HG03432 (cell line): ENCODE measurements around the gene TNS3.

Experiments used
- ATAC-seq: cut with Tn5 transposase; IDR thresholded peaks from one replicate; pipeline ENCODE4 v1.9.1; 2021; ENCODE audit warnings: mild to moderate bottlenecking, moderate library complexity; ENCODE audit not compliant: unreplicated experiment

Gene TNS3

DNA sequence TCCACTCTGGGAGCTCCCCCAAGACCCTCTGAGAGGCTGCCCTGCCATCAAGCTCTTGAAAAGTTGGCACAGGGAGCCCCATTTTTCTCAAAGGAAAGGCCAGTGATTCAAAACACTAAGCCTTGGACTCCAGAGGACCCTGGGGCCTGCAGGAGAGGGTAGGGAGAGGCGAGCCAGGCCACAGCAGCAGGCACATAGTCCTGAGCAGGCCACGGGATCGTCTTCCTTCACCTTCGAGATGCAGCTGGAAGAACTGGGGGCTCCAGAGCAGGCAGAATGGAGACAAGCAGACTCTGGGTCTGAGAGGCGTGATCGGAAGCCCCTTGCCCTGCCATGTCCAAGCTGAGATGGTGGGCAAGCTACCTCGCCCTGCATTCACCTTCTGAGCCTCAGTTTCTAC lies 13.9 kb downstream of the TNS3 start:
- no peak for ATAC-seq

DNA sequence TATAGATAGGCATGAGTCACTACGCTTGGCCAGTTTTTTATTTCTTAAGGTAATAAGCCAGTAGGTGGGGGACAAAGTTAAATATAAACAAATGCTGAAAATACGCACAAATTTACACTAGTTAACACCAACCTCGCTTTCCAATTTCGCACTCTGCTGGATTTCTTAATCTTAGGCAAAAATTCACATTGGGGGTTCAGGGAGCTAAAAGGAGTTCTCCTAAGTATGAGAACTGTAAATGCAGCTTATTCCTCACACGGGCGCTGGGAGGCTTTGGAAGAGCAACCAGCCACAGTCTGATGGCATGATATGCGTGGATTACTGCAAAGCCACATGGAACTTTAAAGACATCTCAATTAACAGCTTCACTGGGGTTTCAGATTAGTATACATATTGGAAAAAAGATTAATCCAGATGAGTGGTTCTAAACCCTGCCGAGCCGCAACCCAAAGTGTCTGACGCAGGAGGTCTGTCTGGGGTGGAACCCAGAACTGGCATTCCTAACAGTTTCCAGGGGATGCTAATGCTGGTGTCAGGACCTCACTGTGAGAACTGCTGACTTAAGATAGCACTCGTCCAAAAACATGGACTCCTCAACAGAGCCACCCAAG lies 16.2 kb downstream of the TNS3 start:
- ATAC-seq = no peak

DNA sequence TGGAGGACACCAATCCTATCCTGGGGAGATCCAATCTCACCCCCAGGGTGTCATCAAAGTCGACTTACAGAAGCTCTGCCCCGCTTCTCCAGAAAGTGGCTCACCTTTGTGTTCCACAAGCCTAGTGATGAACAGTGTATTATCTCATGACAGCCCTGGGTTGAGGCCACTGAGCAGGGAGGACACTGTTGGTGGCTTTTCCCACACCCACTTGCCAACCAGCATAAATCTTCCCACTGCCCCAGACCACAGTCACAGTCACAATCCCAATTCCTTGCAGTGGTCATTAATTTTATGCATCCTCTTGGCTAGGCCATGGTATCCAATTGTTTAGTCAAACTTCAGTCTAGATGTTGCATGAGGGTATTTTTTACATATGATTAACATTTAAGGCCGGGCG lies 18.4 kb downstream of the TNS3 start:
- ATAC-seq = no peak

DNA sequence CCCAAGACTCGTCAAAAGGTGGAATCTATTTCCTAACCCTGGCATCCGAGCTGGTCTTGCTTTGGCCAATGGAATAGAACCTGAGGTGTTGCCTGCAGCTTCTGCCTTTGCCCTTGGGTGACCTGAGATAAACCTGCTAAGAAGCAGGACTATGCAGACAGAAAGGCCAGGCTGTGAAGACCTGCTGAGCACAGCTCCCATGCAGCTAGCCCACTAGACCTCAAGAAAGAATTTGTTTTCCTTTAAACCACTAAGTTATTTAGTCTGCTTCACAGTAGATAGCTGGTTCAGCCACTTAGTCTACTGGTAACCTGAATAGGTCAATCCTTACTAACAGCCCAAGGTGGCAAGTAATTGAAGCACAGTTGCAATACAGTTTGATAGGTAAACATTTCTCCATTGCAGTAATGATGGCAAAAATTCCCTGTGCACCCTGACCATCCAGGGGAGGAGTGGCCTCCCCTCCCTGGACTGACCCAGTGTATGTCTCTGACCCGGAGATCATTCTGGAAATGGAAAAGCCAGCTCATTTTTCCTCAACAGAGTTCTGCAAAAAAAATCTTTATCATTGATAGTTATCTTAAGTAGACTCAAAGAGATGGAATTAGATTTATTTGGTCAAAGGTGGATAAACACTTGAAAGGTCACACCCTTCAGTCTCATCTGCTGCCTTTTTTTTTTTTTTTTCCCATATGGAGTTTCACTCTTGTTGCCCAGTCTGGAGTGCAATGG lies 20.0 kb downstream of the TNS3 start:
- ATAC-seq = no peak

DNA sequence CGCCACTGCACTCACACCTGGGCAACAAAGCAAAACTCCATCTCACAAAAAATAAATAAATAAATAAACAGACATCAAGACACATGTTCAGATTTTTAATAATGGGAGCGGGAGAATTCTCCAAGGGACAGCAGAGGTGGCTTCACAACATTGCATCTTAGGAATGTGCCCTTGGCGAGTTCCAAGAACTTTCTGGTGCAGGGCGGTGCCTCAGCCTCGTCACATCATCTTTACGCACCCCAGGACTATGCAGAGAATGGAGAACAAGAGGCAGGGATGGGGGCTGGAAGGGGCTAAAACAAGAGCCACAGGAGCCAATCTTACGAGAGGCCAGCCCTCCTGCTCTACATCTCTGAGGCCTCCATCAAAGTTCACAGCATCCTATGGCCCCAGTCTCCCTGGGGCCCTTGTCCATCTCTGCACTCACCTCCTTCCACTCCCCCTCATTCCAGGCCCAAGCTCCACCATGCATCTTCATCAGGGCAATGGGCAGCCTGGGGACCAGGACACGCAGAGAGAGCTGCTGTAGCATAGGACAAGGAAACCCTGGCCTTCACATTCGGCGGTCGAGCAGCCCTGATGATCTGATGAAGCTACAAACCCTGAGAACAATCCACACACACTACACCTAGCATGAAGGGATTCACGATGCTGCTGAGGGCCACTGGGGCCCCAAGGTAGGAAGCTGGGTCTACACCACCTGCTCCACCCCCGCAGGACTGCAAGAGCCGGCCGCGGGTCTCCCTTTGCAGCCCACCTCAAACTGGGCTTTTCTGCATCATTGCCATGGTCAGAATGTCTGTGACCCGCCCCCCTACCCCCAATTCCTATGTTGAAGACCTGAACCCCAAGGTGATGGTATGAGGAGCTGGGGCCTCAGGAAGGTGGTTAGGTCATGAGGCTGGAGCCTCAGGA lies 22.3 kb downstream of the TNS3 start:
- no peak for ATAC-seq

DNA sequence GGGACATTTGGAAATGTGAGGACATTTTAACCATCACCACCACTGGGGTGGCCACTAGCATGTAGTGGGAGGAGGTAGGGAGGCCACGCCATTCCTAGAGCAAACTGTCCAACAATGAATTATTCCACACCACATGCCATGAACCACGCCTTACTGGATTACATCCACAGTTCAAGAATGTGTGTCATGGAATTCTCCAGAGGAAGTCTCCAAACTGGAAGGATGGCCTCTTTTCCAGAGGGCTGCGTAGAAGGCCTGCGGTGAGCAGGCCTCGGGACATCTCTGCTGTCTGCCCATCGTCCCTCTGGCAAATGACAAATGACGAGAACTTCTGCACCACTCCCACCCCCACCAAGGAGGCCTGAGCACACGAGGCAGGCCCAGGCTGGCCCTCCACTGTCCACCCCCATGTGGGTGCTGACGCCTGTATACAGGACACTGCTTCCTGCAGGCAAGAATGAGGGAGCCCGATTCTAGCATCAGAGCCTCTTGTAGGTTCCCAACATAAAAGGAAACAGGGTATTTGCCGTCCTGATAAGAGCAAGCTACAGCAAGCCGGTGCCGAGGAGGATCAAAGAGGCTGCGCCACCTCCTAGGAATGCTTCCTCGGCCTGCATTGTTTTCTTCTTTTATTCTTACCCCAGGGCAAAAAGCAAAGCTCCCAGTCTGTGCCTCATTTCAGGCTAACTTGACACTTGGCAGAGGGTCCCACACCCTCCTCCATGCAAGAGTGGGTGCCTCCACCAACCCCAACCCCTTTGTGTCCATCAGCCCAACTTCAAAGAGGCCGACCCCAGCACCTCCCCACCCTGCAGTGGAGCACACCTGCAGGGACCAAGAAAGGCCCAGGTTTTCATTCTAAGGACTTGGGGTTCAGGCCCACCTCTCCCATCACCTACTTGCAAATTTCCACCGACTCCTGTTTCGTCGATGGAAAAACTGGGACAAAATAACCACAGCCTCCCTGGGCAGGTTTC lies 23.9 kb downstream of the TNS3 start:
- ATAC-seq = no peak

DNA sequence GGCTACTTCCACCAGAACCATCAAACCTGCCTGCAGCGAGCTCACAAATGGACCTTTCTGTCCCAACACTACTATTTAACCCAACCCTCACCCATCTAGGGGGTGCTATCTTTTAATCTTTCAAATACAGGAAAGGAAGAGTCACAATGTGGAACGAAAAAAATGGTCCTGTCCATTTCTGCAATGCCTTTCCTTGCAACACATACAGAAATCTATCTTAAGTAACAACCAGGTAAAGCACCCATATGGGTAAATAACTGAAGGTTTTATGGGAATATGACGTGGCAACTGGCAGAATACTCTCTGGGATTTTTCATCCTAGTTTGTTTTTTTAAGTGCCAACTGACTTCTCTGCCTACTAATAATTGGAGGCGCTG lies 24.6 kb downstream of the TNS3 start:
- ATAC-seq = no peak

DNA sequence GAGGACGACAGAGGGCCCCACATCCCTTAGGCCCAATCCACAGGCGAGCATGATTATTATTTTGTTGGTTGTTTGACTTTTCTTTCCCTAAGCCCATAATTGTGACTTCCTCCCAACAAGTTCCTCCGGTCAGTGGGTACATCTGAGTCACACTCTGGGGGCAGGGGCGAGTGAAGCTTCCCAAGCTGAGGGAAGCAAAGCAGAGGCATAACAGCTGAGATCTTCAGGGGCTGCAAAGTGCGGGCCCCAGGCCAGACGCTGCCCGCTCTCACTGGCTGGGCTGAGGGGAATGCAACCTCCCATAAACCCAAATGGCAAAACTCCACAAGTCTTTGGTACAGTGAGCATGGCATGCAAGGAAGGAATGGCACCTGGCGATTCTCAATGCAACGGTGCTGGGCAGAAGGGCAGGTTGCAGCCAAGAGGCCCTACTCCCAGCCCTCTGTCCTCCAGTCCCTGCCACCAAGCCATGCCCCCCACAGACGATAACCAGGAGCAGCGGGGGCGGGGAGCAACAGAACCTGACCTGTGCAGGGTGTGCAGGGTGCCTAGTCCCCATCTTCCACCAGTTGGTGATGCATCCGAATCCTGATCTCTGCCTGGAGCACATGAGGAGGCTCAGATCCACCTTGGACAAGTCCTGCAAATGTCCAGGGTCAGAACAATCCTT lies 25.3 kb downstream of the TNS3 start:
- ATAC-seq = no peak

DNA sequence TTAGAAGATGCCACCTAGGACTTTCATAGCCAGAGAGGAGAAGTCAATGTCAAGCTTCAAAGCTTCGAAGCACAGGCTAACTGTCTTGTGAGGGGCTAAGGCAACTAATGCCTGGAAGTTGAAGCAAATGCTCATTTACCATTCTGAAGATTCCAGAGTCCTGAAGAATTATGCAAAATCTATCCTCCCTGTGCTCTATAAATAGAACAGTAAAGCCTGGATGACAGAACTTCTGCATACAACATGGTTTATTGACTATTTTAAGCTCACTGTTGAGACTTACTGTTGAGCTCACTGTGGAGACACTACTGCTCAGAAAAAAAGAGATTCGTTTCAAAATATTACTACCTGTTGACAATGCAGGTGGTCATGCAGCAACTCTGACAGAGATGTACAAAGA lies 28.6 kb downstream of the TNS3 start:
- no peak for ATAC-seq

DNA sequence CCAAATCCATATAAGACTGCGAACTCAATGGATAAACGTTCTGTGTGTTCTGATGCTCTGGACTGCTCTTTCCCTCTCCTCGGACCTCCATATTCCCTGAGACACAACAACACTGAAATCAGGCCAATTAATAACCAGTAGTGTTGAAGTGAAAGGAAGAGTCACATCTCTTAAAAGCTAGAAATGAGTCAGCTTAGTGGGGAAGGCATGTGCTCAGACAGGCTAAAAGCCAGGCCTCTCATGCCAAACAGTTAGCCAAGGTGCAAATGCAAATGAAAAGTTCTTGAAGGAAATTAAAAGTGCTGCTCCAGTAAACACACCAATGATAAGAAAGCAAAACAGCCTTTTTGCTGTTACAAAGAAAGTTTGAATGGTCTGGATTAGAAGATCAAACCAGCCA lies 29.3 kb downstream of the TNS3 start:
- peak; percentile 99 for ATAC-seq

DNA sequence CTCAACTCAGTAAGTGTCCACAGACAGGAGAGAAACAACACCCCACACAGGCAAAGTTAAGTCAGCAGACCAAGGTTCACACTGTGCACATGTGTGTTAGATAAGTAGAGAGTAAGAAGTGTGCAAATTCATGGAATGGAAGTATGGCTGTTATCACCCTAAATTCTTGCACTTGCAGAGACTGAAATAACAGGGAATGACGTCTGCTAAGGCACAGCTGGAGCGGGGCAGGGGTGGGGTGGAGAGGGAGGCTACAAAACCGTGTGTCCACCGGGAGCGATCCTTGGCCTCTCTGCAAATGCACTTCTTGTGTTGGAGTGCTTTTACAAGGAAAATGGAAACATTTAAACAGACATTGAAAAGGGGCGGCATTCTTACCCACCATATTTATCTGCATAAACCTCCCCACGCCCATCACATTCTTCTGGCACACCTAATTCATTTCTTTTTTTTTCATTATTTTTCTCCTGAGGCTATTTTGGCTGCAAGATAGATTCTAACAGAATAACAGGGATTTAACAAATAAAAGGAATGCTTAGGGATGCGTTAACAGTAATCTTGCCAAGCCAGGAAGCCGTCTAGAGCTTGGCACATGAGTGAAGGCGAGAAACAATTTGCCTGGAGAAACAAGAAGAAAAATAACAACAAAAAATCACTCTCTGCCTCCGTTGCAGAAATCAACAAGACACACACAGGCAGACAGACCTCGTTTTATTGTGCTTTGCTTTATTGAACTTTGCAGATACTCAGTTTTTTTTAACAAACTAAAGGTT lies 30.1 kb downstream of the TNS3 start:
- no peak for ATAC-seq

DNA sequence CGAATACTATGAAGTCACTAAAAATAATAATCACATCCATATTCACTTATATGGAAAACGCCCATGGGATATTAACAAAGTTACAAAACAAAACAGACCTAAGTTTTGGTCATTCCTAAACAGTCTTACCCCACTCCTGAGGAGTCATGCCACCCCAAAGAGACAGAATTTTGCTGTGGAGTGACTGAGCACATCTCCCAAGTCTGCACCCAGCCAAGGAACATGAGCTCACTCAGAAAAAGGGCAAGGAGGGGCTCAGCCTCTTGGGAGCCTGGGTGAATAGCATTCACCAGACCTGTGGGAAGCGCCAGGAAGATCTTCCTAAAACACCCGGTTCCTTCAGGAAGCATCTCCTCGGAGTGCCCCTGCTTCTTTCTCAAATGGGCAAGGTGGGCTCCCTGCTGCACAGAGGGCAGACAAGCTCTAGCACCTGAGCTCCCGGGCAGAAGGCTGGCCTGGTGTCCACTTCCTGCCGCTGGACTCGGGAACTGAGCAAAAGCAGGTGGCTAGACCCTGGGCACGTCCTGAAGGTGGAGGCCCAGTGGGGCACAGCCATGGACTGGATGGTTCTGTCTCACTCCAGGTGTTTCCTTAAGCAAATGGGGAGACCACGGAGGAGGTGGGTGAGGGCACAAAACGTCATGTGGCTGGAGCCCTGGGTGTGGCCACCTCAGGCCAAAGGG lies 31.0 kb downstream of the TNS3 start:
- no peak for ATAC-seq

DNA sequence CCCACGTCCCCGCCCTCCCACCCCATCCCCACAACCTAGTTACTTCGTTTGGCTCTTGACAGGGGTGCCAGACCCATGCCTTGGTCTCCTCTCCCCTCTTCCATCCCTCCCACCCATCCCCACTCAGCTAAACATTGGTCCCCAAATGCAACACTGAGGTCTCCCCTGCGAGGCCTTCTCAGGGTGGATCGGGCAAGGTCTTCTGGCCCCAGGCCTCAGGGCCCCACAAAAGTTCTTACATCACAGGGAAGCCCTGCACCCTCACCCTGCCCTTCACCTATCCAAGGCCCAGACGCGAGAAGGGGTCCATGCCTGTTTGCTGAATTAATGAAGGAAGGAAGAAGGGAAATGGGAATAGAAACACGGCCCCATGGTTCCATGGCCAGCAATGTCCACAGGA lies 32.0 kb downstream of the TNS3 start:
- no peak for ATAC-seq

DNA sequence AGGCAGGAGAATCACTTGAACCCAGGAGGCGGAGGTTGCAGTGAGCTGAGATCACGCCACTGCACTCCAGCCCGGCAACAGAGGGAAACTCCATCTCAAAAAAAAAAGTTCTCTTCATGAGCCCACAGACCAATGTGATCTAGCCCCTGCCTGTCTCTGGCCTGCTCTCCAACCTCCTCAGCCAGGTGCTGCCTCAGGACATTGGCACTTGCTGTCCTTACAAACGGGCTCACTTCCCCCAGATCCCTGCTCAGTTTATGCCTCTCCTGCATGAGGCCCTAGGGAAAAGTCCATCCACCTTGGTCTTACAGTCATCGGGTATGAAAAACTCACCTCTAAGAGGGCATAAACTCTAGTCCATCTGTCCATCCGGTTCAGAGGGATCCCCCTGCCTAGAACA lies 32.5 kb downstream of the TNS3 start:
- ATAC-seq = no peak

DNA sequence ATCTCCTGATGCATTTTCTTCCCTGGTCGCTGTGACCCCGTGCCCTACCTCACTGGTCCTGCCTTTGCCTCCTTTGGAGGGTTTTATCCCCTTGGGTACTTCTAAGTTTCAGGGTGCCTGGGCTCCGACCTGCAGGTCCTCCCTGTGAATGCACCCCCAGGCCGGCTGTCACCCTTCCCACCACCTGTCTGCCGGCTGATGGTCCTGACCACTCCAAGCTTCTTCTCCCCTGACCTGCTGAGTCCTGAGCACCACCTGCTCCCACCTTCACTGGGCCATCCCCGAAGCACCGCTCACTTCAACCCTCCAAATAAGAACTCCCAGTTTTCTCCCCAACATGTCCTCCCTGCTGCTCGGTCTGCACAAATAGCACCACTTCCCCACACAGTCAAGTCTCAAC lies 33.4 kb downstream of the TNS3 start:
- no peak for ATAC-seq

DNA sequence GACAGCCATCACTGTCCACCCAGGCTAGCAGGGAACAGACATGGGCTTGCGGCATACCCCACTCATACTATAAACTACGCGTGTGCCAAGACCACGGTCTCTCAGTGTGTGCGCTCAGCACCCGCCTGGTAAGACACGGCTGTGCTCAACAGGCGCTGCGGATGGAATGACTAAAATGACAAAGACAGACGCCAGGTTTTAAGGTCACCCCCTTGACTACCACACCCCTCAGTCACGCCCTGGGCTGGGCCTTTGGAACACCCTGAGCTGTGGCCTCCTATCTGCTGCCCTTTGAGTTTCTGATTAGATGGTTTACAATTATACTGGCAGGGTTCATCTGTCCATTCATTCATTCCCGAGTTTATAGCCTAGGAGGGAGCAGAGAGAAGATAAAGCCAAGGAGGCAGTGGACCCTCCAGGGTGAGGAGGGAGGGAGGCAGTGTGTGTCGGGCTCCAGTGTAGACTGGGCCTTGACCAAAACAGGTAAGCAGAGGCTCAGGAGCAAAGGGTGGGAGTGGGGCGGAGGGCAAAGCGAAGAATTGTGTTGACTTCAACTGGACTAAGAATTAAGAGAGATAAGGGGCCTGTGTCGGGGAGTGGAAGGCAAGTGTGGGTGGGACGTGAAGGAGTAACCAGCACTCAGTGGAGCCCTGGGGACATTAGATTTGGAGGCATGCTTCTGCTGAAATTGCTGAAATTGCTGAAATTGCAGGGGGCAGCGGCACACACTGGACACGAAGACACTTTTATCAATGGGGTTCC lies 35.0 kb downstream of the TNS3 start:
- no peak for ATAC-seq

DNA sequence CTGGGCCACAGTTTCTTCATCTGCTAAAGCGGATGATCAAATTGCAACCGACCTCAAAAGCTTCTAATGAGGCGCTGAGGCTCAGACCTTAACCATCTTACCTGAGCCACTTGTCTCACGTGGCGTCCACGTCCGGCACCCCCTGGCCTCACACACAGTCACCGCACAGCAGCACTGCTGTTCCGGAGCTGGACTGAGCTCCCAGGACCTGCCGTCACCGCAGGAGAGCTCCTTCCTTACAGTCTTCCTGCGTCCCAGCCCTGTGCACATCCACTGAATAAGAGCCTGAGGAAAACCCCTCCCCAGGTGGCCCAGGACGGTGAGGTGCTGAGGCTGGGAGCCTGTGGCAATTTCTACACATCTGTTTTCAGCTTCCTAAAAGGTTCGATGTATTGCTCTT lies 35.7 kb downstream of the TNS3 start:
- no peak for ATAC-seq

DNA sequence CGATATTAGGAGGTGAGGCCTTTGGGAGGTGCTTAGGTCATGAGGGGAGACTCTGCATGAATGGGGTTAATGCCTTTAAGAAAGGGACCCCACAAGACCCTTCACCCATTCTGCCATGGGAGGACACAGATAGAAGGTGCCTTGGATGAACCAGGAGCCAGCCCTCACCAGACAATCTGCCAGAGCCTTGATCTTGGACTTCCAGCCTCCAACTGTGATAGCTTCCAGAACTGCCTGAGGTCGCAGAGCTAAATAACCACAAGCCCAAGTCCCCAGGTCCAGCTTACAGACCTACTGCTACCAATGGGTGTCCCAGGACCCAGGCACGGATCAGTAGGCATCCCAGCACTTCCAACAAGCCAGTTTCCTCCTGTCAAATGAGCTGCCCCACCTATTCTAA lies 37.5 kb downstream of the TNS3 start:
- ATAC-seq = no peak
